ENCODE results near the gene HOOK2. TPM values are rescaled to one million over a fixed set of nuclear protein-coding genes. Genes with fewer than 3 reads are reported as not detected.
"Not testable (repeated sequence)": the region's sequence is repeated elsewhere in the genome, so short reads cannot be mapped to it uniquely, and the experiment has no call there.

The HOOK2 gene
- total RNA-seq, 2 donors from 2014 or later, result 11.4 to 12.2 TPM

- peaks cover 71% of the 10 kb centered on the region for H3K36me3 ChIP-seq
- TF ChIP-seq CTCF (IDR thresholded peaks at IDR 0.05), result no peak
- no peak overlapping the region for H3K4me3 ChIP-seq
- H3K27ac ChIP-seq, result no peak overlapping the region
- peaks cover 0 to 15% of the 10 kb centered on the region in 2 donors for H3K4me1 ChIP-seq
- H3K27me3 ChIP-seq, result no peaks in the 10 kb centered on the region
- no peak for DNase-seq (ENCODE audit: low spot score)
- no peaks in the 10 kb centered on the region for H3K9me3 ChIP-seq
Measured at GRCh38 chr19:12715929-12716328, 59.4 kb downstream of the HOOK2 start.

GRCh38 chr19:12715102-12715501, 60.2 kb downstream of the HOOK2 start:
- Histone ChIP-seq H3K27ac (no peak overlapping the region), H3K9me3 (no peaks in the 10 kb centered on the region), H3K4me1 (peaks cover 0 to 6% of the 10 kb centered on the region in 2 donors), H3K4me3 (no peak overlapping the region), H3K36me3 (peaks cover 80% of the 10 kb centered on the region), H3K27me3 (no peaks in the 10 kb centered on the region)
- DNase-seq (ENCODE audit: low spot score), result no peak
- TF ChIP-seq CTCF (IDR thresholded peaks at IDR 0.05), result no peak

- DNase-seq (ENCODE audit: low spot score); H3K4me3 ChIP-seq; H3K27ac ChIP-seq; H3K4me1 ChIP-seq; H3K27me3 ChIP-seq; H3K9me3 ChIP-seq: not testable (repeated sequence)
- H3K36me3 ChIP-seq, result peaks cover 90% of the 10 kb centered on the region
Measured at GRCh38 chr19:12713304-12713703, 62.0 kb downstream of the HOOK2 start.

Small RNAs within 50 kb of the gene (microRNA-seq; reads per million reads assigned to microRNA genes)
- gene MIR5684 (ENCODE audit: borderline number of aligned reads in 2 of 2, borderline replicate concordance in 1 of 2), result 0 to 0.71 reads per million in 2 donors

Other genes with a start within 250 kb of the HOOK2 start
- gene ZNF564, start 224.1 kb downstream of the HOOK2 start, total RNA-seq, result 1 to 10 TPM; 8.5 to 8.6 TPM
- 1 to 10 TPM; 2.5 to 4.5 TPM for gene ZNF490, start 164.7 kb downstream of the HOOK2 start, total RNA-seq
- 10 to 100 TPM in 1 of 2 donors, 1 to 10 TPM in 1; 8.2 to 10.1 TPM for gene ZNF791, start 164.6 kb downstream of the HOOK2 start, total RNA-seq
- gene MAN2B1, start 108.8 kb downstream of the HOOK2 start, total RNA-seq, result 10 to 100 TPM; 33.7 to 35.5 TPM
- gene WDR83, start 108.7 kb downstream of the HOOK2 start, total RNA-seq, result 10 to 100 TPM; 10.1 to 11.6 TPM
- 10 to 100 TPM; 59.8 to 60.1 TPM for gene DHPS, start 93.7 kb downstream of the HOOK2 start, total RNA-seq
- not detected for gene GNG14, start 87.6 kb downstream of the HOOK2 start, total RNA-seq
- gene FBXW9, start 78.9 kb downstream of the HOOK2 start, total RNA-seq, result 1 to 10 TPM; 1.8 TPM
- gene TNPO2, start 51.6 kb downstream of the HOOK2 start, total RNA-seq, result 10 to 100 TPM; 35.9 to 55.2 TPM
- 100 to 1,000 TPM; 262 to 287 TPM for gene TRIR, start 40.9 kb downstream of the HOOK2 start, total RNA-seq
- gene GET3, start 38.1 kb downstream of the HOOK2 start, total RNA-seq, result 10 to 100 TPM; 44.6 to 55.1 TPM
- gene BEST2, start 23.8 kb downstream of the HOOK2 start, total RNA-seq, result not detected
- 100 to 1,000 TPM; 321 to 506 TPM for gene JUNB, start 15.9 kb upstream of the HOOK2 start, total RNA-seq
- gene PRDX2, start 26.2 kb upstream of the HOOK2 start, total RNA-seq, result 100 to 1,000 TPM; 702 to 859 TPM
- not detected for gene THSD8, start 26.5 kb upstream of the HOOK2 start, total RNA-seq
- 1 to 10 TPM; 3.1 to 4.0 TPM for gene RNASEH2A, start 31.0 kb upstream of the HOOK2 start, total RNA-seq
- gene RTBDN, start 59.0 kb upstream of the HOOK2 start, total RNA-seq, result not detected
- gene MAST1, start 63.0 kb upstream of the HOOK2 start, total RNA-seq, result not detected
- gene DNASE2, start 105.9 kb upstream of the HOOK2 start, total RNA-seq, result 10 to 100 TPM; 24.2 to 24.9 TPM
- gene KLF1, start 111.6 kb upstream of the HOOK2 start, total RNA-seq, result under 1 TPM in 1 of 2 donors, not detected in 1; 0.26 TPM
- 10 to 100 TPM; 28.4 to 58.3 TPM for gene GCDH, start 115.6 kb upstream of the HOOK2 start, total RNA-seq
- gene SYCE2, start 143.7 kb upstream of the HOOK2 start, total RNA-seq, result not detected
- gene FARSA, start 158.2 kb upstream of the HOOK2 start, total RNA-seq, result 10 to 100 TPM; 36.4 TPM
- gene CALR, start 163.1 kb upstream of the HOOK2 start, total RNA-seq, result 100 to 1,000 TPM; 285 to 289 TPM
- gene RAD23A, start 170.3 kb upstream of the HOOK2 start, total RNA-seq, result 100 to 1,000 TPM; 178 to 185 TPM
- 10 to 100 TPM; 48.5 to 58.7 TPM for gene GADD45GIP1, start 181.7 kb upstream of the HOOK2 start, total RNA-seq
- 10 to 100 TPM in 1 of 2 donors, 1 to 10 TPM in 1; 2.9 to 10.7 TPM for gene DAND5, start 194.0 kb upstream of the HOOK2 start, total RNA-seq
- 10 to 100 TPM; 56.5 to 69.8 TPM for gene NFIX, start 219.9 kb upstream of the HOOK2 start, total RNA-seq

All from right atrium auricular region (tissue), 2 donors.